Iris pigment epithelial cell (primary cell): ENCODE data around the gene ADGRD1.

Experiments used
- DNase-seq: peaks from one replicate; pipeline ENCODE4 v3.0.0-alpha.2; 2011; ENCODE audit warnings: low read depth

The ADGRD1 gene

GRCh38 chr12:131042834-131043245, 89.1 kb downstream of the ADGRD1 start:
- DNase-seq: no peak

- no peak for DNase-seq
Measured at GRCh38 chr12:131043401-131043871, 89.7 kb downstream of the ADGRD1 start.

- no peak for DNase-seq
Measured at GRCh38 chr12:131044136-131044535, 90.4 kb downstream of the ADGRD1 start.

DNA sequence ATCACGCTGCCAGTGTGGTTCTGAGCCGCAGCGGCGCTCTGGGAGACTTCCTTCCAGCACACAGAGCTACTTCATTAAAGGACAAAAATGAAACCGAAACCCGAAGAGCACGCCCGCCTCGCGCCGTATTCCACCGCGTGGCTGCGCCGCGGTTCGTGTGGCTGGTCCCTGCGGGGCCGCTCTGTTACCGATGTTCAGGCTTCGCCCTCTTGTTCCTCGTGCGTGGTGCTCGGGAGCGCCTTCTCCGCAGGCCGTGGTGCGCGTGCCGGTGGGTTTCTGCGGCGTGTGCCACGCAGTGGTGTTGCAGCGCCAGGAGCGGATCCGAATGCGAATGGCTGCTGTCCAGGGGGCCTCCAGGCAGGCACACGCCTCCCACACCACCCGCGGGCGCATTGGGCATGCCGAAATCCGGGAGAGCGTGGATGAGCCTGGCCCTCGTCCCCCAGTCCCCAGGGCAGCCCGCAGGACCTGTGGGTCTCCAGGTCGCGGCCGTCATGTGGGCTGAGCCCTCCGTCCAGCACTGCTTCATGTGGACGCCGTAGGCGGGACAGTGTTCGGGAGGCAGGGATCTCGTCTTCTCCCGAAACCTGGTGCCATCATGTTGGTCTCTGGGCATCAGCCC, 91.2 kb downstream of the ADGRD1 start:
- DNase-seq: peak; percentile 3

GRCh38 chr12:131045705-131046460, 92.2 kb downstream of the ADGRD1 start:
- no peak for DNase-seq

DNA sequence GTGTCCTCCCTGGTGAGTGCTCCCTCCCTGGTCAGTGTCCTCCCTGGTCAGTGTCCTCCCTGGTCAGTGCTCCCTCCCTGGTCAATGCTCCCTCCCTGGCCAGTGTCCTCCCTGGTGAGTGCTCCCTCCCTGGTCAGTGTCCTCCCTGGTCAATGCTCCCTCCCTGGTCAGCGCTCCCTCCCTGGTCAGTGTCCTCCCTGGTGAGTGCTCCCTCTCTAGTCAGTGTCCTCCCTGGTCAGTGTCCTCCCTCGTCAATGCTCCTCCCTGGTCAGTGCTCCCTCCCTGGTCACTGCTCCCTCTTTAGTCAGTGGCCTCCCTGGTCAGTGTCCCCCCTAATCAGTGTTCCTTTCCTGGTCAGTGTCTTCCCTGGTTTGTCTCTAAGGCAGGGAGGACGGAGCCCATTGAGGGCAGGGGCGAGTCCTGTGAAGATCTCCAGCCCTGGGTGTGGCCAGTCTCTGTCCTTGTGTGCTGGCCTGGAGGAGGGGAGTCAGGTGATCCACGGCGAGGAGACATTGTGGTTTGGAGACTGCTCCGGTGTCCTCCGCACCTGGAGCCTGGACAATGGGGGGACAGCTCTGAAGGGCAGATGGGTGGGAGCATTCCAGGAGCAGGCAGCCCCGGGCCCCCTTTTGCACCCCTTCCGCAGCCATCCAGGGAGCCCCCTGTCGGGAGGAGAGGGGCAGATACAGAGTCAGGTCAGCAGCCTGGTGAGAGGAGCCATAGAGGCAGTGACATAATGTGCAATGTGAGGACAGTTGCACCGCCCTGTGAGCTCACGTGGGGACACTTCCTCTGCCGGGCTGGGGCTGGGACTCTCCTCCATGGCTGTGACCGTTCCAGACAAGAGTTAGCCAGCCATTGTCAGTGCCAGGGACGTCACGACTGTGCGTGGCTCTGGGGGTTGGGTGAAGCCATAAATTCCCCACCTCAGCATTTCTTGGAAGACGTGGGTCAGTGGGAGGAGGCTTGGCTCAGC, 93.4 kb downstream of the ADGRD1 start:
- no peak for DNase-seq

- no peak for DNase-seq
Measured at GRCh38 chr12:131047789-131048610, 94.3 kb downstream of the ADGRD1 start.

DNA sequence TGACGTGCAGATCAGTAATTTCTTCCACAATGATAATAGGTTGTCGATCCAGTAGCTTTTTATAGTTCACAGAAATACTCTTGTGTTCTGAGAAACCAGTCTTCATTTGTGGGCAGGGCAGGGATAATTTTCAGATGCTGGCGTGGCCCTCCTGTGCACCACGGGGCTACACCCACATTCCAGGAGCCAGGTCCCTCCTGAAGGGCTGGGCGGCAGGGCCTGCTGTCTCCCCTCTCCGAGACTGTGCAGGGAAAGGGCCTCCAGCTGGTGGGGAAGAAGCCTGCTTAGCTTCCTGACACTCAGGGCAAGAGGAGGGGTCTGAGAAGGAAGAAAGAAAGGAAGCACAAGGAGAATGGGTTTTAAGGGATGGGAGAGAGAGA, 94.9 kb downstream of the ADGRD1 start:
- DNase-seq: no peak

DNA sequence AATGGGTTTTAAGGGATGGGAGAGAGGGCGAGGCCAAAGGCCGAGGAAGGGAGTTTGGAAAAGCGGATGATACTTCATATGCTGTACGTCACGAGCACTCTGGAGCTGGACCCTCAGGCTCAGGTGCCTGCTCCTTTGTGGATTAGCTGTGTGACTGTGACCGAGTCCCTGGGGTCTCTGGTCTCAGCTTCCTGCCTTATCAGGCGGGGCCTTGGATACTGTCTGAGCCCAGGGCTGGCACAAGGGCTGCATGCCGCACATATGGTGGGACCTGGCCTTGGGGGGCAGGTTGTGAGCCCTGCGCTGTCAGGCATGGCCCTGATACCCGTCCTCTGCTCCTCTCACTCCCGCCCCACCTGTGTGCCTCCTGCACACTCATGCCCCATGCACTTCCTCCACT, 95.3 kb downstream of the ADGRD1 start:
- no peak for DNase-seq

- no peak for DNase-seq
Measured at GRCh38 chr12:131049549-131050339, 96.0 kb downstream of the ADGRD1 start.

GRCh38 chr12:131050463-131051154, 96.9 kb downstream of the ADGRD1 start:
- DNase-seq: no peak

- DNase-seq: no peak
Measured at GRCh38 chr12:131051155-131051473, 97.4 kb downstream of the ADGRD1 start.

GRCh38 chr12:131052063-131052781, 98.5 kb downstream of the ADGRD1 start:
- no peak for DNase-seq

DNA sequence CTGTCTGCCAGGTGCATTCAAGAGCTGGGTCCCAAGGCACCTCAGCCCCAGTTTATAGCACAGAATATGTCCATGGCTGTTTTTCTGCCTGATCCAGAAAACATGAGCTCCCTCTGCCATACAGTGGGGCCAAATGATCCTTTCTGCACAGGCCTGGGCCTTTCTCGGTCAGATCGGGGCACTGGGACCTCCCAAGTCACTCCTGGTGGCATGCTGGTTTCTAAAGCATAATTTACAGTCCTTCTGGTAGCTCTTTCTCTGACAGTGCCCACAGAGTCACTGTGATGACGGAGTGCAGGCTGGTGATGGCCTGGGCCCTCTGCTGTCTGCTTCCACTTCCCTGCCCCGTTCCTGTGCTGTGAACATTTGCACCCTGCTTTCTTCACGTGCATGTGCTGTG, 99.2 kb downstream of the ADGRD1 start:
- no peak for DNase-seq

DNA sequence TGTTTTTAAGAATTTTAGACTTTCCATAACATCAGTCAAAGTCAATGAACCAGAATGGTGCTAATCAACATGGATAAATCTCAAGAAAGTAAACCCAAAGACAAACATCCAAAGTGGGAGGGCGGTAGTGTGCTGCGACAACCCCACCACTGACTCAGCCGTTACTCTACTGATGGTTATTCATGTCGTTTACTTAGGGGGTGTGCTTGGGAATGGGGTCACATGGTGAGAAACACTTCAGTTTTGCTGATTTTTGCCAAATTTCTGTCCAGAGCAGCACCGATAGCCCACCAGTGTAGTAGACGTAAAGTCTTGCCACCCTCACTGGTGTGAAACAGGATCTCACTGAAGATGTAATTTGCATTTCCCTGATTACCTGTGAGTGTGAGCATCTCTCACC, 99.9 kb downstream of the ADGRD1 start:
- no peak for DNase-seq

GRCh38 chr12:131054345-131055092, 100.8 kb downstream of the ADGRD1 start:
- DNase-seq: no peak

- no peak for DNase-seq
Measured at GRCh38 chr12:131055093-131055465, 101.4 kb downstream of the ADGRD1 start.

- no peak for DNase-seq
Measured at GRCh38 chr12:131055596-131056233, 102.0 kb downstream of the ADGRD1 start.
